Measurements from ENCODE around the gene TSPAN4. TPM values are rescaled to one million over a fixed set of nuclear protein-coding genes. Genes with fewer than 3 reads are reported as not detected.
A peak's percentile ranks its signal among the peaks of the same experiment; 100 is the strongest.

TSPAN4 gene
- total and polyA plus RNA-seq, 9 of the 15 experiments (the other 6 are each of a cell fraction or from before 2014, with no cell fraction given): 0.07 to 31.0 (median 15.7) TPM

- TF ChIP-seq SFPQ (IDR thresholded peaks at IDR 0.05; ENCODE audit: low read depth, low read length) (no peak), ILK (tag; IDR thresholded peaks at IDR 0.05; ENCODE audit: borderline replicate concordance, low read depth) (no peak), RBM34 (IDR thresholded peaks at IDR 0.05; ENCODE audit: borderline replicate concordance, insufficient read depth, low read length) (peak; percentile 93; the same call in 1 of the 2 replicates), ZBTB5 (IDR thresholded peaks at IDR 0.05) (no peak), ELK3 (CRISPR knock-in tag; IDR thresholded peaks at IDR 0.05) (no peak), GATAD2B (IDR thresholded peaks at IDR 0.05; ENCODE audit: borderline replicate concordance) (no peak), ARNT (IDR thresholded peaks at IDR 0.05) (peak in 1 of 2 experiments; percentile 78; a peak in 2 of 4 replicates), FOXM1 (IDR thresholded peaks at IDR 0.05; ENCODE audit: low read depth) (no peak), FOXM1 (CRISPR knock-in tag; IDR thresholded peaks at IDR 0.05; ENCODE audit: low read depth) (peak; percentile 89), RFX1 (IDR thresholded peaks at IDR 0.05) (no peak), CCAR2 (IDR thresholded peaks at IDR 0.05; ENCODE audit: low read depth, low read length) (no peak), SETDB1 (IDR thresholded peaks at IDR 0.05; ENCODE audit: low read length) (peak; percentile 50), ZBTB12 (CRISPR knock-in tag; IDR thresholded peaks at IDR 0.05) (peak; percentile 98), CBX1 (IDR thresholded peaks at IDR 0.05; ENCODE audit: low read depth) (peak; percentile 16; the same call in 1 of the 2 replicates), RBM25 (IDR thresholded peaks at IDR 0.05; ENCODE audit: low read depth, low read length, severe bottlenecking) (no peak)
These were observed 33.2 kb upstream of the TSPAN4 start, which contains the start of gene RPLP2 (continued) for GRCh38 chr11:809287-810039.

Measured in K562 (cell line).